Hypothalamus (tissue), 51 donors: ENCODE results near the gene TRPC1.
"Not testable (repeated sequence)": the region's sequence is repeated elsewhere in the genome, so short reads cannot be mapped to it uniquely, and the experiment has no call there.

Source experiments
- DNase-seq, 51 donors: peaks; one replicate each; lab custom pipeline; 2025; lab: John Stamatoyannopoulos, UW

TRPC1 gene

DNA sequence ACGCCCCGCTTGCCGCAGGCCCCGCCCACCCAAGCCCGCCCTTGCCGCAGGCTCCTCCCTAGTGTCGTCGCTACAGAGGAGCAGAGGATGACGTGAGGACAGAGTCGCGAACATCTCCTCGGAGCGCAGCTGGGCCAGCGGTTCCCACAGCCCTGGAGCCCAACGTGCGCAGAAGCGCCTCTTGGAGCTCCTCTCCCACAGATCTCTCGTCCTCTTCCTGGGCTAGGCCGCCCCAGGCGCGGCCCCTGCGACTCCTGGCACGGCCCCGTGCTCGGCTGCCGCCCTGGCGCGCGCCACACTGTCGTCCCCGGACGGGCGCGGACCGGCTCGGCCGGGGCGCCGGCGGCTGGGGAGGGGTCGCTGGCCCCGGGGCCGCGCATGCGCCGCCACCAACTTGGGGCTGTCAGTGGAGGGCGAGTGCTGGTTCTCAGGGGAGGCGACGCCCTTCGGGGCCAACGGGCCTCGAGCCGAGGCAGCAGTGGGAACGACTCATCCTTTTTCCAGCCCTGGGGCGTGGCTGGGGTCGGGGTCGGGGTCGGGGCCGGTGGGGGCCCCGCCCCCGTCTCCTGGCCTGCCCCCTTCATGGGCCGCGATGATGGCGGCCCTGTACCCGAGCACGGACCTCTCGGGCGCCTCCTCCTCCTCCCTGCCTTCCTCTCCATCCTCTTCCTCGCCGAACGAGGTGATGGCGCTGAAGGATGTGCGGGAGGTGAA, at the start of gene TRPC1:
TSS of gene TRPC1 (plus strand) at position 67 of the 714 bp plus-strand sequence. CDS start at position 593, 526 bp downstream.
- peak; percentile 24 to 90 (median 76) for DNase-seq

DNA sequence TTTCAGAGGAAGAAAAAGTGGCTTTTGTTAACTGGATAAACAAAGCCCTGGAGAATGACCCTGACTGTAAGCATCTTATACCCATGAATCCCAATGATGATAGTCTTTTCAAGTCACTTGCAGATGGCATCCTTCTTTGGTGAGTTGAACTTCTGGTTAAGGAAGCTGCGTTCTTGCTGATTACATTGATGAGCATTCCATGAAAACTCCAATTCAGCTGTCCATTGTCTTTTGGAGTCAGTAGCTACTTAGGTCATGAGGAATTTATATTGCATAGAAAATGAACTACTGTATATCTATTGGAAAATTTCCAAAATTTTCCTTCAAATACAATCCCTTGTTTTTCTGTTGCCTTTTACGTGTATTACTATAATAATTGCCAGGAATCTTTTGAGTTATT, 47.7 kb upstream of the TRPC1 start:
- no peak for DNase-seq

DNA sequence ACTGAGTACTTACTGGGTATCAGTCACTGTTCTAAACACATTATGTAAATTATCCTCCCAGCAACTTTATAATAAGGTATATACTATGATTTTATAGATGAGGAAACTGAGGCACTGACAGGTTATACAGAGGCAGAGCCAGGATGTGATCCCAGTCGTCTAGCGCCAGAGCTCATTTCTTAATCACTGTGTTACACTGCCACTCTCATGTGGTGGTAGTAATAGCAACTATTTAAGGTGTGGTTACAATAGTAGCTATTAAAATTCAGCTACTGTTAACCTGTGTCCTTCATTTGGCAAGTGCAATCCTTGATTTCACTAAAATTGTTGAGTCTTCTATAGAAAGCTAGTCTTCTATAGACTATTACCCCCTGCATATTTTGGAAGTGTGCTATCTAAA, 43.1 kb upstream of the TRPC1 start:
- DNase-seq, result no peak

DNA sequence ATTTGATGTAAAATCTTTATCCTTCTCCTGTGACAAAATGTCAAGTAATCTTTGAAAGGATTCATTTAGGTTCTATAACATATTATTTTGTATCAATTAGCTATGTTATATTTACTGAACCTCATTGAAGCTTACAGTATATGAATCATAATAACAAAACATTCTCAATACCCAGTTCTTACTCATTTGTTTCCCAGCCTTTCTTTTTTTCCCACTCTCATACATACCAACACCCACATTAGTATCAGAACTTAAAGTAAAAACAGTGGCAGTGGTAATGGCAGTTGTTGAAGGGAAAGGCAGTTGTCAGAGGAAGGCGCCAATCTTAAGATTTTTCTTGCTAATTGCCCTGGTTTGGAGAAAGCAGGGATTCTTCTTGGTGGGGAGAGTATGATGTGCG, 33.2 kb upstream of the TRPC1 start:
- no peak for DNase-seq

DNA sequence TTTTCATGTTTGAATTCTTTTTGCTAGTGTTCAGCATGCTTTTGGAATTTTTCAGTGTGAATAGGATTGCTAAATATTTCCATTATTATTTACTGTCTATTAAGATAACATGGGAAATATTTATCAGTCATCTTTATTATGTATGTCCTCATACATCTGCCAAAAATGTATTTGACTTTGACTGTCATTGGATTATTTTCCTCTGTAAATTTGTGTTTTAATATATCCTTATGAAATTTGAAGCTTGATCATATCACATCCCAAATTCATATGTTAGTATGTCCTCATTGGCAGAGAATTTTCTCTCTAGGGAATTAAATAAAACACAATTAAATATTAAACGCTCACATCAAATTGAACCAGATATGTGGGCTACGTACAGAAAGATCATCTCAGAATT, 32.3 kb upstream of the TRPC1 start:
- DNase-seq, result no peak

DNA sequence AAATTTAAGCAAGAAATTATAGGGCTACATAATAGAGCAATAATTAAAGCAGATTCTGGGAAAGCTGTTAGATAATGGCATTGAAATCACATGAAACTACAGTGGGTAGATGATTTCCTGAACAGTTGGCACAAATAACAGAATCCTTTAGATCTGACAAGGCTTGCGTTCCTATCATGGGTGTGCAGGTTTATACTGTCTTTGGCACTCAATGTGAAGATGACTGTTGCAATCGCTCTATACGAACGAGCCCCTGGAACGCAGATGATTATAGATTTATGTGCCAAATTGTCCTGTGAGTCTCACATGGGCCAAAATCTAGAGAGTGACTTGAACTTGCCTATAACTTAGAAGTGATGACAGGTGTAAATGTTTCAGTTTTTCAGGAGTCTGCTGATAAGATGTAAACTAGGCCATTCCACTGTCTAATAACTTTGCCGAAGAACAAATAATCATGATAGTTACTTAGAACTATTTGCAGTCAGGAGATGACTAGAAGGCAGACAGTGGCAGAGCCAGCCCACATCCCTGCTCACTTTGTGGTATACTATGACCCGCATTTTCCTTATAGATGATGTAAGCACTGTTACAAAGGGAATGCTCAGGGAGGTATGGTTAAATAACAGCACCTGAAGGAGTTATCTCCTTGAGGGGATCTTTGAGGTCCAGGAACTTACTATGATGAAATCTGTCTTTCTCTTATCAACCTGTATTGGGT, 30.5 kb upstream of the TRPC1 start:
- no peak for DNase-seq

DNA sequence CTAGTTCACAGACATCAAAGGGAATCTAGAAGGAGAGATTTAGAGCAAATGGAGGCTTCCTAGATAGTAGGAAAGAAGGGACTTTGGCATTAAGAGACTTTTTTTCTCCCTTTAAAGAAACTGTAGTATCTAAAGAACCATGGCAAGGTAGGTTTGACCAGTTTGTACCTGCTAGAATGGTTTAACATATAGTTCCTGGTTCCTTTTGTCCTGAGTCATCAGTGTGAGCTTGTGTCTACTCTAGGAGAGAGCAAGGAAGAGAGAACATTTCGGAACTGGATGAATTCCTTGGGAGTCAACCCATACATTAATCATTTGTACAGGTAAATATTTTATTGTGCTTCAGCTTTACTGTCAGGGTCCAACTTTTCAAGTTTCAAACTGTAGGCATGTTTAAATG, 29.6 kb upstream of the TRPC1 start:
- no peak for DNase-seq

DNA sequence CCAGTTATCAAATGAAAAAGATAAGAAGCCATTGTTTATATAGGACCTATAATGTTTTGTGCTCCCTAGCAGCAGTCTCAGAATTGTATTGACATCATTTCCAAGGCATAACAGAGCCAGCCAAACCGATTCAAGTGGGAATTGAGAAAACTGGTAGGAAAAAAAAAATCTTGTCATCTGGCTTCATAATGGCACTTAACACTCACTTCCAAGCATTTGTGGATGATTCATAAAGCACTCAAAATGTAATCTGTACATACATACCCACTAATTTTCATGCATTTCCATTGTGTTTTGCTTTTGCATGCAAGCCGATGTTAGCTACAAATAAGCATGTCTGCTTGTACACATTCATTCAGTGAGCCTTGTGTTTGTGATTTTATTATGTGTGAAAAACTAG, 18.6 kb upstream of the TRPC1 start:
- no peak for DNase-seq

DNA sequence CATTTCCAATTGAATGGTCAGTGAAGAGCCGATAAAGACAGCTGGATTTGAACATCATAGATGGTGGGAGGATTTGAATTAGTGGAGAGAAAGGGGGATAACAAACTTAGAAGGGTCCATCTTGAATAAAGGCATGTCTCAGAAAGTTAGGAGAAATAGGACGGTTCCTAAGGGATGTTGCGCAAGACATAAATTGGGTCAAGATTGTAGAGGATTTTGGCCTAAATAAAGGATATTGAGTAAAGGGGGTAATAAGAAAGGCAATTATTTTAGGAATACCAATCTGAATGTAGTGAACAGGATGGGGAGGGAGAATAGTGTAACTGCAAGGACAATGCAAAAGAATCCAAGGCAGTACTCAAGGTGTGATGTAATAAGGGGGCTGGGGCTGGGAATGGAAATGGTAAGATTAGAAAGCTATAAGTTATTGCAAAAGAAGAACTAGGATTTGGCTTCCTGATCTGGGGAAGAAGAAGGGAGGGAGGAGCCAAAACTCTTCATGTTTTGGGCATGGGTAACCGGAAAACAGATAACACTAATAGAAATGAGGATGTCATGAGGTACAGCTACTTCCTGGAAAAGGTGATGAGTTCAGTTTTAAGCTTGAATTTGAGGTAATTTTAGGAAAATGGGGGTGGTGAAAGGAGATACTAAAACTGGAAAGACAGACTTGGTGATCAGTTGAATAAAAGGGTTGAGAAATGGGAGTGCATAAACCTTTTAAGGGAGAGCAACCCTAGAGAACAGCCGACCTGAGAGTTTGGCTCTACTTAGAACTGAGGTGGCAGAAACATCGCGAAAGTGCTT, 17.3 kb upstream of the TRPC1 start:
- no peak for DNase-seq

DNA sequence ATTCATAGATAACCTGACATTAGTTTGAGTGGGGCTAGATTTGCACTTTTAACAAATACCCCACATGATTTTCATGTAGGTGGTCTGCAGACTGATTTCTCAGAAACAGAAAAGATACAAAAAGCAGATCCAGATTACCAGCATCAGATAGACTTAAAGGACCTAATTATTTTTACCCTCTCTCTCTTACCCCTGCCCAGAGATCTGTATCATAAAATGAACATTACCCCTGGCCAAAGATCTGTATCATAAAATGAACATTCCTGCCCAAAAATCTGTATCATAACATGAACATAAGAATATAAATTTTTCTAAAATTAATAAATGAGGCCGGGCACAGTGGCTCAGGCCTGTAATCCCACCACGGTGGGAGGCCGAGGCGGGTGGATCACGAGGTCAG, 14.6 kb upstream of the TRPC1 start:
- DNase-seq, result no peak

DNA sequence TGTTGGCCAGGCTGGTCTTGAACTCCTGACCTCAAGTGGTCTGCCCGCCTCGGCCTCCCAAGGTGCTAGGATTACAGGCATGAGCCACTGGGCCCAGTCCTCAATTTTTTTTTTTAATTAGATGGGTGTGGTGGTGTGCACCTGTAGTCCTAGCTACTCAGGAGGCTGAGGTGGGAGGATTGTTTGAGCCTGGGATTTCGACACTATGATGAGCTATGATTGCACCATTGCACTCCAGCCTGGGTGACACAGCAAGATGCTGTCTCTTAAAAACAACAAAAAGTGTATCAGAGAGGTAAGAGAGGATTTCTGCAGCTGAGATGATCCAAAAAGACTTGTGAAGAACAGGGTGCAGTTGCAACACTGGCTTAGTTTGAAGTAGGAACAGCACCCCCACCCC, 9.0 kb upstream of the TRPC1 start:
- DNase-seq, result not testable (repeated sequence)

DNA sequence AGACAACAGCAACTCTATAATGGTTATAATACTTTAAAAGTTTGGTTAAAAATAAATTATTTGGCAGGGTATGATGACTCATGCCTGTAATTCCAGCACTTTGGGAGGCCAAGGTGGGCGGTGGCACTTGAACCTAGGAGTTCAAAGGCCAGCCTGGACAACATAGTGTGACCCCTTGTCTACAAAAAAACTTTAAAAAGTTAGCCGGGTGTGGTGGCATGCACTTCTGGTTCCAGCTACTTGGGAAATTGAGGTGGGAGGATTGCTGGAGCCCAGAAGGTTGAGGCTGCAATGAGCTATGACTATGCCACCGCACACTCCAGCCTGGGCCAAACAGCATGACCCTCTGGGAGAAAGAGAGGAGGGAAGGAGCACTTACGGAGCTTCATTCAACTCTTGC, 7.7 kb upstream of the TRPC1 start:
- DNase-seq, result no peak

DNA sequence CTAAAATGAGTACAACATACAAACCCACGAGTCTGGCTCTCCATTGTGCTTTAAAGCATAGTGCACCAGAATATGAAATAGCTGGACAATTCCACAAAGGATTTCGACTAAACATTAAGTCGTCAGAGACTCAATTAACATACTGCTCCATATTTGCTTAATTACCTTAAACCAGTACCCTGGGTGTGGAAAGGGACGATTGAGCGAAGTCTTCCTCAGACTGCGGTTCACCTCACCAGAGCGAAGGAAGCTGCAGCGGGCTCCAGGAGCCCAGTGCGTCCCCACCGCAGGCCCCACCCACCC, 218 bp upstream of the TRPC1 start:
- no peak for DNase-seq

DNA sequence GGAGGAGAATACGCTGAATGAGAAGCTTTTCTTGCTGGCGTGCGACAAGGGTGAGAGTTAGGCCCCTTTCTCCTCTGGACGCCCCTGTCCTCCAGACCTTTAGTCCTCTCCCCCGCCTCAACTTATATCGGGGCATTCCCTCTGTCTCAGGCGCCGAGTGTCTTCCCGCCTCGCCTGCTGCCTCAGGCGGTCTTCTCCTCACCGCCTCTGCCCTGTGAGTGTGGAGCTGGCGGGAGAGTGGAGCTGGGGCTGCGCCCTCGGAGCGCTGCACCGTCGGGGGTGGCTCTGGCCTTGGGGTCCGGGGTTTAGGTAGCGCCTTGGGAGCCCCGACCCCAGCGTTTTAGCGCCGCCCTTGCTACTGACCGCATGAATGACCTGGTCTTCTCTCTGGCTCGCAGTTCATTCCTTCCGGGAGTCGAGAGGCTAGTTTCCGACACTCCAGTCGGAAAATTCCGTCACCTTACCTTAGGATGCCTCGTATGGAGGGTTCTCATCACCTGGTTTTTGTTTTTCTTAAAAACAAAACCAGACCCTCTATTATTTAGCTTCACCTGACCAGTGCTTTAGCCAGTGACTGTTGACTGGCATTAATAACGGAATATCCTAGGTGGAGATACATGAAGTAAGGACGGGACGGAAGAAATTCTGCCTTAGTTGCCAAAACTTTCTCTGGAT, 985 bp downstream of the TRPC1 start:
- peak in 42 of 51 donors; percentile 4 to 75 (median 33) for DNase-seq

DNA sequence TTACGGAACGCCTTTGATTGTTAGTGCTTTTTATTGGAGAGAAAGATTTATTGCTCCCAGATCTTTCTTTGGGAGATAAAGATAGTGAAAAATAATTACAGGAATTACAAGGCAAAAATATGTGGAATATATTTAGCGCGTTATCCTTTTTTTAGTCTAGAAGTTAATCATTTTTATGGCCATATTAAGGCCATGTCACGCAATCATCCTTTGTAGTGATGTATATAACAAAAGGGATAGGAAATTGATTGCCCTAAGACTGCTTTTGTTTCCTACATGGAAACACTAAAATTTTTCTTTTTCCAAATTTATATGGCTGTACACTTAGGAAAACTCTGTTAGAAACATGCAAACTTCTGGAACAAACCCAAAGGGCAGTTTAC, 1.5 kb downstream of the TRPC1 start:
- no peak for DNase-seq

DNA sequence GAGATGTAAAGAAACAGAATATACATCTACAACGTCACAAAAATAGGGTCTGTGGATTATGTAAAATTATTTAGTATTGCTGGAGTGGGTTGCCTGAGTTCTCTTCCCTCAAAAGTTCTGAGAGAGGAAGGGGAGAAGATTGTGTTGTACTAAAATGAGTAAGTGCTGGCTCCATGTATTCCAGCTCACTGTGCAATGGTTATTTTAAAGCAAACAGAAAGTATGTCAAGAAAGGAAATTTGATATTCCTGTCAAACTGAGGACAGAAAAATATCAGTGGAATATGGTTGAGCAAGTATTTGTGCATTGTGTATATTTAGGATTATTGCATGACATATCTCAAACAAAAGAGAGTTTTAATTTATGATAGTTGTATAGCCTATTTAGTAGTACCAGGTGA, 2.2 kb downstream of the TRPC1 start:
- no peak for DNase-seq

DNA sequence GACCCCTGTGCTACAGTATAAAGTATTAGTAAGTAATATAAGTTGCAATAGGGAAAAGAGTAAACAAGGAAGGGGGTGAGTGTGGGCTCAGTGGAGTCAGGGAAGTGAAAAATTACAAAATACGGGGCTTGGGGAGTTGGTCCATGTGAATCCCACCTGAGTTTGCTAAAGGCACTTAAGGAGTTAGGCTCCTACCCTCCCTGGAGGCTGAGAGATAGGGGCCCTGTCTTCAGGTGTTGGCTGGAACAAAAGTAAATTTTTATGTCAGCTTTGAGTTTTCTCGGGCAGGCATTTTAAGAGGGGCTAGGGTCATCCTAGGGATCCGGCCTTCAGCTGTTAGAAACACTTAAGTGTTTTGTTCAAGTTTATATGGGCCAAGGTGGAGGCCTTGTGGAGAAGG, 8.2 kb downstream of the TRPC1 start:
- DNase-seq, result no peak

DNA sequence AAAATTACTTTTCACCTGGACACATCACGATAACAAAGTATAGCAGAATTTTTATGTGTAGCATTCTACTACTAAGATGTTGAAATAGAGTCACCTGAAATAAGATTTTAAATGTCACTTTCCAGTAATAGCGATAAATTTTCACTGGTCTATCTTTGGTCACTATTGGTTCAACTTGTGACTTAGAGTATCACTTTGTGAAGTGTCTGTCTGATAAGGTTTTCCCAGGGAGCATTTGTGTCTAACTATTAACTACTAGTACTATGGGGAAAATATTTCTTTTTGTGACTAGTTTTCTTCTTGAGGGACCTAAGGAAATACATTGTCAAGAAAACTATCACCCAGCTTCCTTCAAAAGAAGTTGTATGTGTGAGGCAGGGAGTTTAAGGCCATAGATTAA, 11.0 kb downstream of the TRPC1 start:
- no peak for DNase-seq

DNA sequence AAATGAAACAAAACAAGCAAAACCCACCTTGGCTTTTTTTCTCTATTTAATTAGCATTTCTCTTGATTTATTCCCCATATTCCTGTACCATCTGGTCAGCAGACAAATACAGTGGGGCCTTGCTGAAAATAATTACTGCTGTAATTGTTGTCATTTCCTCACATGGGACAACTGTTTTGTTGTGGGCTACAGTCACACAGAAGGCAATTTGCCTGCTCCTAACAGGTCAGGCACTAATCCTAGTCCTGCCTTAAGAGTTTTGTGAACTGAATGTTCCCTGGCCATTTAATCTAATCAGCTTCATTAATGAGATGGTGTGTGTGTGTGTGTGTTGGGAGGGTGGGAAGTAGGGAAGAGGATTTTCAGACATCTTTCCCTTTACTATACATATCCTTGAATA, 11.6 kb downstream of the TRPC1 start:
- no peak for DNase-seq

DNA sequence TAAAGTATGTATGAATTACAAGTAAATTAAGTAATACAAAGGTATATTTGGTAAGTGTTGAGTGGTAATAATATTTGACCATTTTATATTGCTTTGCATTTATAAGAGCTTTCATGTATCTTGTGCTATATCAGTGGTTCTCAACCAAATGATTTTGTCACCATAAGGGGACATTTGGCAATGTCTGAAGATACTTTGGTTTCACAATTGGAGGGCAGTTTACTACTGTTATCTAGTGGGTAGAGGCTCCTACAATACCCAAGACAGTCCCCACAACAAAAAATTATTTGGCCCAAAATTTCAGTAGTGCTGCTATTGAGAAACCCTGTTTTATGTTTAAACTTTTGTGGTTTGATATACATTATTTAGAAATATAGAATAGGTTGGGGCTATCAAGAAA, 14.6 kb downstream of the TRPC1 start:
- no peak for DNase-seq

DNA sequence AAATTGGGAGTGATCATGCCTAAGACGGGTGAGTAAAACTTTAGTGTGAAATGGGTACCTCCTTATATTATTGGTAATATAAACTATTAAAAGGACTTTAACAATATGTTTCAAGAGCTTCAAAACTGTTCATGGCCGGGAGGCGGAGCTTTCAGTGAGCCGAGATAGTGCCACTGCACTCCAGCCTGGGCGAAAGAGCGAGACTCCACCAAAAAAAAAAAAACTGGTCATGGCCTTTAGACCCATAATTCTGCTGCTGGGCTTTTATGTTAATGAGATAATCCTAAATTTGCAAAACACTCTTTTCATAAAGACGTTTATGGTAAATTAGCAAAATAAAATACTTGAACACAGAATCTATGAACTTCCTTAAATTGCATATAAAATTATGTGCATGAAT, 22.8 kb downstream of the TRPC1 start:
- no peak for DNase-seq
